ENCODE data around the gene THSD4.

THSD4 gene

GRCh38 chr15:71732636-71733035 lies 617.4 kb downstream of the THSD4 start:
- Histone ChIP-seq H3K27ac (ENCODE audit: low read depth, low read length, severe bottlenecking) (no peak overlapping the region), H3K4me1 (ENCODE audit: control insufficient read depth, insufficient read depth, low read length, poor library complexity, severe bottlenecking) (no peaks in the 10 kb centered on the region), H3K9me3 (ENCODE audit: control insufficient read depth, low read length) (no peaks in the 10 kb centered on the region), H3K36me3 (ENCODE audit: control insufficient read depth, insufficient read depth, low read length) (no peaks in the 10 kb centered on the region), H3K4me3 (ENCODE audit: extremely low read depth, insufficient read depth, low read length, poor library complexity, severe bottlenecking) (no peak overlapping the region)
- WGBS, 2 experiments (ENCODE audit: insufficient coverage in 2 of 2): 83% methylated on average over 1 of the region's 2 CpGs; no CpG with 5 or more reads in 1 of the 2 experiments

DNA sequence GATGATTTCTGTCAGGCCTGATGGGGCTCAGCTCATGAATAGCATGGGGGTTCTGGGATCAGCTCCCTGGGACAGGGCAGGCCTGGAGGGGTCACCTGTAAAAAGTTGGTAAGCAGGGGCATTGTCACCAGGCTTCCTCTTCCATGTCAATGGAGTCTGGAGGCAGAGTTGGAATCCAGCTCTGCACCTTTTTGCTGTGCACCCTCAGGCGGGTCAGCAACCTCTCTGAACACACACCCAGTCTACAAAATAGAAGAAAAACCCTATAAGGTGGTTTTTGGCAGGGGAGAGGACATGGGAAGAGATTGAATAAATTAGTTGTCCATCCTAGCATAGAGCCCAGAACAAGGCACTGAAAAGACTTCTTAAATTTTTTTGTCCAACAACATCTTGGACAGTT lies 617.9 kb downstream of the THSD4 start:
- no peaks in the 10 kb centered on the region for H3K36me3 ChIP-seq (ENCODE audit: control insufficient read depth, insufficient read depth, low read length)
- WGBS, 2 experiments (ENCODE audit: insufficient coverage in 2 of 2): no CpG with 5 or more reads among the region's 1 CpG
- no peaks in the 10 kb centered on the region for H3K4me1 ChIP-seq (ENCODE audit: control insufficient read depth, insufficient read depth, low read length, poor library complexity, severe bottlenecking)

GRCh38 chr15:71734709-71735384 lies 619.6 kb downstream of the THSD4 start:
- Histone ChIP-seq H3K9me3 (ENCODE audit: control insufficient read depth, low read length) (no peaks in the 10 kb centered on the region), H3K4me1 (ENCODE audit: control insufficient read depth, insufficient read depth, low read length, poor library complexity, severe bottlenecking) (peaks cover 10% of the 10 kb centered on the region), H3K4me3 (ENCODE audit: extremely low read depth, insufficient read depth, low read length, poor library complexity, severe bottlenecking) (no peak overlapping the region), H3K36me3 (ENCODE audit: control insufficient read depth, insufficient read depth, low read length) (no peaks in the 10 kb centered on the region), H3K27ac (ENCODE audit: low read depth, low read length, severe bottlenecking) (no peak overlapping the region)
- 93 to 94% methylated on average over 4 of the region's 4 CpGs for WGBS, 2 experiments (ENCODE audit: insufficient coverage in 2 of 2)

More for the DNA sequence above, 617.9 kb downstream of the THSD4 start:
- no peaks in the 10 kb centered on the region for H3K9me3 ChIP-seq (ENCODE audit: control insufficient read depth, low read length)
- no peak overlapping the region for H3K4me3 ChIP-seq (ENCODE audit: extremely low read depth, insufficient read depth, low read length, poor library complexity, severe bottlenecking)
- no peak overlapping the region for H3K27ac ChIP-seq (ENCODE audit: low read depth, low read length, severe bottlenecking)

DNA sequence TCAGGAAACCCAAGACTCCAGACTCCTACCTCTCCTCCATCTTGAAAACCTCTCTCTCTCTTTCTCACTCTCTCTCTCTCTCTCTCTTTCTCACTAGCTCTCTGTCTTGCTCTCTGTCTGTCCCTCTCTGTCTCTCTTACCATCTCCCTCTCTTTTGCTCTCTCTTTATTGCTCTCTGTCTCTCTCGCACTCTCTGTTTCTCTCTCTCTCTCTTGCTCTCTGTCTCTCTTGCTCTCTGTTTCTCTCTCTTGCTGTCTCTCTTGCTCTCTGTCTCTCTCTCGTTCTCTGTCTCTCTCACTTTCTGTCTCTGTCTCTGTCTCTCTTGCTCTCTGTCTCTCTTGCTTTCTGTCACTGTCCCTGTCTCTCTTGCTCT lies 620.1 kb downstream of the THSD4 start:
- no peak overlapping the region for H3K4me3 ChIP-seq (ENCODE audit: extremely low read depth, insufficient read depth, low read length, poor library complexity, severe bottlenecking)
- WGBS, 2 experiments (ENCODE audit: insufficient coverage in 2 of 2): 85 to 86% methylated on average over 2 of the region's 2 CpGs
- peaks cover 10% of the 10 kb centered on the region for H3K4me1 ChIP-seq (ENCODE audit: control insufficient read depth, insufficient read depth, low read length, poor library complexity, severe bottlenecking)
- no peak overlapping the region for H3K27ac ChIP-seq (ENCODE audit: low read depth, low read length, severe bottlenecking)
- no peaks in the 10 kb centered on the region for H3K9me3 ChIP-seq (ENCODE audit: control insufficient read depth, low read length)
- H3K36me3 ChIP-seq (ENCODE audit: control insufficient read depth, insufficient read depth, low read length): no peaks in the 10 kb centered on the region

DNA sequence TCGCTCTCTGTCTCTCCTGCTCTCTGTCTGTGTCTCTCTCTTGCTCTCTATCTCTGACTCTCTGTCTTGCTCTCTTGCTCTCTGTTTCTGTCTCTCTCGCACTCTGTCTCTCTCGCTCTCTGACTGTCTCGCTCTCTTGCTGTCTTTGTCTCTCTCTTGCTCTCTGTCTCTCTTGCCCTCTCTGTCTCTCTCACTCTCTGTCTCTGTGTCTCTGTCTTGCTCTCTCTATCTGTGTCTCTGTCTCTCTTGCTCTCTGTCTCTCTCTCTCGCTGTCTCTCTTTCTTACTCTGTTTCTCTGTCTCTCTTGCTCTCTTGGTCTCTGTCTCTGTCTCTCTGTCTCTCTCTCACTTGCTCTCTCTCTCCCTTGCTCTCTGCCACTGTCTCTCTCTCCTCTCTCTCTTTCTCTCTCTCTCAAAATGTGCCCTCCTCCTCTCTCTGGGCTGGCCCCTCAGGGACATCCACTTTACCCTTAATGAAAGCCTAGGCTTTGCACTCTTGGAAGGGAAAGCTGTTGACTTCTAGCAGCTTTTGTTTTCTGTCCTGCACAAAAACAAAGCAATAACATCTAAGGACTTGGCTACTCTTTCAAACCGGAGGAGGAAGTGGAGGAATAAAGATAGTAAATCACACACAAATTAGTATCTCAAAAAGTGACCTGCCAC lies 621.1 kb downstream of the THSD4 start:
- 84 to 97% methylated on average over 5 of the region's 6 CpGs for WGBS, 2 experiments (ENCODE audit: insufficient coverage in 2 of 2)
- Histone ChIP-seq H3K27ac (ENCODE audit: low read depth, low read length, severe bottlenecking) (no peak overlapping the region), H3K9me3 (ENCODE audit: control insufficient read depth, low read length) (no peaks in the 10 kb centered on the region), H3K36me3 (ENCODE audit: control insufficient read depth, insufficient read depth, low read length) (no peaks in the 10 kb centered on the region), H3K4me1 (ENCODE audit: control insufficient read depth, insufficient read depth, low read length, poor library complexity, severe bottlenecking) (peaks cover 10% of the 10 kb centered on the region), H3K4me3 (ENCODE audit: extremely low read depth, insufficient read depth, low read length, poor library complexity, severe bottlenecking) (no peak overlapping the region)

- Histone ChIP-seq H3K27ac (ENCODE audit: low read depth, low read length, severe bottlenecking) (no peak overlapping the region), H3K36me3 (ENCODE audit: control insufficient read depth, insufficient read depth, low read length) (no peaks in the 10 kb centered on the region), H3K4me1 (ENCODE audit: control insufficient read depth, insufficient read depth, low read length, poor library complexity, severe bottlenecking) (peaks cover 10% of the 10 kb centered on the region), H3K9me3 (ENCODE audit: control insufficient read depth, low read length) (no peaks in the 10 kb centered on the region), H3K4me3 (ENCODE audit: extremely low read depth, insufficient read depth, low read length, poor library complexity, severe bottlenecking) (no peak overlapping the region)
- 96 to 99% methylated on average over 10 to 16 of the region's 16 CpGs for WGBS, 2 experiments (ENCODE audit: insufficient coverage in 2 of 2)
Measured at GRCh38 chr15:71737761-71738160, 622.5 kb downstream of the THSD4 start.

DNA sequence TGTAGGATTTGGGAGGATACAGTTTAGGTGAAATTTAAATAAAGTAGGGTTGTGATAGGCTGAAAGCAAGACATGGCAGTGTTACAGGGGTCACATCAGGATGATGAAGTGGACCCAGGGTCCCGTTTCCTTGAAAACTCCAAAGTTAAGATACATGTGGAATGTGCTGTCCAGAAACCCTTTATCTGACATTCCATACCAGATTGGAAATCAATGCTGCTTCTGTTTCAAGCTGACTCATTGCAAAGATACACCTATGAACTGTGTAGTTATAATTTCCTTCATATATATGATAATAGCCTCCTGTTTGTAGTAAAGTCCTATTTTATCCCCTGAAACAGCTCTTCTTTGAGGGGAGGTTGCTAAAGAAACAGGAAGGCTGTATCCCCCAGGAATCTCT lies 624.1 kb downstream of the THSD4 start:
- Histone ChIP-seq H3K4me3 (ENCODE audit: extremely low read depth, insufficient read depth, low read length, poor library complexity, severe bottlenecking) (no peak overlapping the region), H3K27ac (ENCODE audit: low read depth, low read length, severe bottlenecking) (no peak overlapping the region), H3K4me1 (ENCODE audit: control insufficient read depth, insufficient read depth, low read length, poor library complexity, severe bottlenecking) (peaks cover 10% of the 10 kb centered on the region), H3K36me3 (ENCODE audit: control insufficient read depth, insufficient read depth, low read length) (no peaks in the 10 kb centered on the region), H3K9me3 (ENCODE audit: control insufficient read depth, low read length) (no peaks in the 10 kb centered on the region)
- 50 to 60% methylated on average over 1 of the region's 1 CpG for WGBS, 2 experiments (ENCODE audit: insufficient coverage in 2 of 2)

DNA sequence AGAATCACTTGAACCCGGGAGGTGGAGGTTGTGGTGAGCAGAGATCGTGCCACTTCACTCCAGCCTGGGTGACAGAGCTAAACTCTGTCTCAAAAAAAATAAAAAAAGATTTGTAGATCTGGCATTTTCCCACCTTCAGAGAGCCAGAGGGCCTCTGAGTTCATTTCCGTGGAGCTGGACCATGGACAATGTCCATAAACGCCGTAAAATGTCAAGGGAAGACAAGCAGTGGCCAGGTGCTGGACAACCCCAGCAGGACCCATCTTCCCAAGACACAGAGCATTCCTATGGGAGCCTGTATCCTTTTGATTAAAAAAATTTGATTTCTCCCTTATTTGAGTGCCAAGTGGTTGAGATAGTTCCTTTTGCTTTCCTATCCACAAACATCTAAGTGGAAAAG lies 627.7 kb downstream of the THSD4 start:
- Histone ChIP-seq H3K27ac (ENCODE audit: low read depth, low read length, severe bottlenecking) (no peak overlapping the region), H3K36me3 (ENCODE audit: control insufficient read depth, insufficient read depth, low read length) (no peaks in the 10 kb centered on the region), H3K4me3 (ENCODE audit: extremely low read depth, insufficient read depth, low read length, poor library complexity, severe bottlenecking) (no peak overlapping the region), H3K4me1 (ENCODE audit: control insufficient read depth, insufficient read depth, low read length, poor library complexity, severe bottlenecking) (peaks cover 10% of the 10 kb centered on the region), H3K9me3 (ENCODE audit: control insufficient read depth, low read length) (no peaks in the 10 kb centered on the region)
- WGBS, 2 experiments (ENCODE audit: insufficient coverage in 2 of 2): 93 to 96% methylated on average over 4 of the region's 5 CpGs

GRCh38 chr15:71743861-71744382 lies 628.7 kb downstream of the THSD4 start:
- H3K9me3 ChIP-seq (ENCODE audit: control insufficient read depth, low read length): no peaks in the 10 kb centered on the region
- 47 to 50% methylated on average over 1 to 2 of the region's 6 CpGs for WGBS, 2 experiments (ENCODE audit: insufficient coverage in 2 of 2)
- H3K4me3 ChIP-seq (ENCODE audit: extremely low read depth, insufficient read depth, low read length, poor library complexity, severe bottlenecking): no peak overlapping the region
- no peak overlapping the region for H3K27ac ChIP-seq (ENCODE audit: low read depth, low read length, severe bottlenecking)
- no peaks in the 10 kb centered on the region for H3K36me3 ChIP-seq (ENCODE audit: control insufficient read depth, insufficient read depth, low read length)
- peaks cover 7% of the 10 kb centered on the region for H3K4me1 ChIP-seq (ENCODE audit: control insufficient read depth, insufficient read depth, low read length, poor library complexity, severe bottlenecking)

- 97% methylated on average over 15 to 16 of the region's 17 CpGs for WGBS, 2 experiments (ENCODE audit: insufficient coverage in 2 of 2)
- Histone ChIP-seq H3K4me1 (ENCODE audit: control insufficient read depth, insufficient read depth, low read length, poor library complexity, severe bottlenecking) (no peaks in the 10 kb centered on the region), H3K27ac (ENCODE audit: low read depth, low read length, severe bottlenecking) (no peak overlapping the region), H3K36me3 (ENCODE audit: control insufficient read depth, insufficient read depth, low read length) (no peaks in the 10 kb centered on the region), H3K9me3 (ENCODE audit: control insufficient read depth, low read length) (no peaks in the 10 kb centered on the region), H3K4me3 (ENCODE audit: extremely low read depth, insufficient read depth, low read length, poor library complexity, severe bottlenecking) (no peak overlapping the region)
Measured at GRCh38 chr15:71746719-71747118, 631.4 kb downstream of the THSD4 start.
